Stimulated activated CD4-positive, alpha-beta T cell treated with anti-CD3 and anti-CD28 coated beads, Interleukin-2, amount 100 ng/mL, for 24 hours (primary cell): Measurements from ENCODE around the gene PCDHB6.
"Not testable (repeated sequence)": the region's sequence is repeated elsewhere in the genome, so short reads cannot be mapped to it uniquely, and the experiment has no call there.

Source experiments
- DNase-seq, 2 donors: peaks; one replicate each; pipeline ENCODE4 v3.0.0-alpha.2; 2020

PCDHB6 gene

DNA sequence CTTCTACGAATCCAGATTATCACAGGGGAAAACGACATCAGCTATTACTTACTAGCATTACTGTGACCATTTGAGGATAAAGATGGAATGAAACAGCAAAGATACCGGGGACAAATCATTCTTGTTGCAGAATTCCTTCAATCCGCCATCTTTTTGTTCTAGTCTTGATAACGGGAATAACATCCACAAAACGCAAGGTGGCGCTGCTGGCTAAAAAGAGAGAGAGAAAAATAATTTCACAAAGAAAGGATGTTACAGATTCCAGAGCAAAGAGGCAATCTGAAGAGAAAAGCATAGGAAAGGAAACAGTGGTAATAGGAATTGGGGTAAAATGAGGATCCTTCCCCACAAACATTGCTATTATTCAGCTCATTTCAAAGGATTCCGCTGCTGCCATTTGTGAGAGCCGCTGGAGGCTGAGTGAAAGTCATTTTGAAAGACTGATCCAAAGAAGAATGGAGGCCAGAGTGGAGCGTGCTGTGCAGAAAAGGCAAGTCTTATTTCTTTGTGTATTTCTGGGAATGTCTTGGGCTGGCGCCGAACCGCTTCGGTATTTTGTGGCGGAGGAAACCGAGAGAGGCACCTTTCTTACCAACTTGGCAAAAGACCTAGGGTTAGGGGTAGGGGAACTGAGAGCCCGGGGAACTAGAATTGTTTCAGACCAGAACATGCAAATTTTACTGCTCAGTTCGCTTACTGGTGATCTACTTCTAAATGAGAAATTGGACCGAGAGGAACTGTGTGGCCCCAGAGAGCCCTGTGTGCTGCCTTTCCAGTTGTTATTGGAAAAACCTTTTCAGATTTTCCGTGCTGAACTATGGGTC, 22.7 kb downstream of the PCDHB6 start, which contains the start of gene PCDHB7:
TSS of gene PCDHB7 (plus strand) at position 264 of the 824 bp plus-strand sequence. CDS start at position 456, 192 bp downstream.
- peak in 1 of 2 donors; percentile 31 for DNase-seq

DNA sequence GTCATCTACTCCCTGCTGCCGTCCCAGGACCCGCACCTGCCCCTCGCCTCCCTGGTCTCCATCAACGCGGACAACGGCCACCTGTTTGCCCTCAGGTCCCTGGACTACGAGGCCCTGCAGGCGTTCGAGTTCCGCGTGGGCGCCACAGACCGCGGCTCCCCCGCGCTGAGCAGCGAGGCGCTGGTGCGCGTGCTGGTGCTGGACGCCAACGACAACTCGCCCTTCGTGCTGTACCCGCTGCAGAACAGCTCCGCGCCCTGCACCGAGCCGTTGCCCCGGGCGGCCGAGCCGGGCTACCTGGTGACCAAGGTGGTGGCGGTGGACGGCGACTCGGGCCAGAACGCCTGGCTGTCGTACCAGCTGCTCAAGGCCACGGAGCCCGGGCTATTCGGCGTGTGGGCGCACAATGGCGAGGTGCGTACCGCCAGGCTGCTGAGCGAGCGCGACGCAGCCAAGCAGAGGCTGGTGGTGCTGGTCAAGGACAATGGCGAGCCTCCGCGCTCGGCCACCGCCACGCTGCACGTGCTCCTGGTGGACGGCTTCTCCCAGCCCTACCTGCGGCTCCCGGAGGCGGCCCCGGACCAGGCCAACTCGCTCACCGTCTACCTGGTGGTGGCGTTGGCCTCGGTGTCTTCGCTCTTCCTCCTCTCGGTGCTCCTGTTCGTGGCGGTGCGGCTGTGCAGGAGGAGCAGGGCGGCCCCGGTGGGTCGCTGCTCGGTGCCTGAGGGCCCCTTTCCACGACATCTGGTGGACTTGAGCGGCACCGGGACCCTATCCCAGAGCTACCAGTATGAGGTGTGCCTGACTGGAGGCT, 24.6 kb downstream of the PCDHB6 start:
- DNase-seq: not testable (repeated sequence)

DNA sequence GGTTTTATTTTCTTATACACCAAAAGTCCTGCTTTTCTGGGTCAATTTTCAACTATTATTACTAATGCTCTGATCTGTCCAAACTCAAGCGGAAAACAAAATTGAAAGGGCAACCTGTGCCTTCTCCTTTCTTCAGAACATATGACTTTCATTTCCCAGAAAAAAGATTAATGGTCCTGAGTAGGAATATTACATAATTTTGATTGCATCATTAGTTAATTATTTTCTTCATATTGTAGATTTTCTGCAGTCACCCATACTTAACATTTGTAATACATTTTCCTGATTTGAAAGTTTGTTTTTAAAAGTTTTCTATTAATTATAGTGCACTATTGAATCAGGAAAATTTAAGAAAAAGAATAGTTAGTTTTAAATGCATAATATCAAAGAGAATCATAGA, 26.1 kb downstream of the PCDHB6 start:
- no peak for DNase-seq

DNA sequence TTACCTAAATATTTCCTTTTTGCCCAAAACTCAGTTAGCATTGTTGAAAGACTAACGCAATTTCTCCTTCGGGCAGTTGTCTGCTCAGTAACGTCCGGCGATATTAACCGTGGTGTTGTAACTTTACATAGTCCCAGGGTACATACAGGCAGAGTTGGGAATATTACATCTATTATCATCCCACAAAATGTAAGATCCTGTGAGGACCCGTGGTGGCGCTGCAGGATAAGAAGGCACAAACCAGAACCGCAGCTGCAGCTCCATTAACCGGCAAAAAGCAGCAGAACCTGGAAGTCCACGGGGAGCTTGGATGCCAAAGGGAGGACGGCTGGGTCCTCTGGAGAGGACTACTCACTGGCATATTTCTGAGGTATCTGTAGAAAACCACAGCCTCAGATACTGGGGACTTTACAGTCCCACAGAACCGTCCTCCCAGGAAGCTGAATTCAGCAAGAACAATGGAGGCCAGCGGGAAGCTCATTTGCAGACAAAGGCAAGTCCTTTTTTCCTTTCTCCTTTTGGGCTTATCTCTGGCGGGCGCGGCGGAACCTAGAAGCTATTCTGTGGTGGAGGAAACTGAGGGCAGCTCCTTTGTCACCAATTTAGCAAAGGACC, 27.8 kb downstream of the PCDHB6 start, which contains the start of gene PCDHB8:
TSS of gene PCDHB8 (plus strand) at position 214 of the 615 bp plus-strand sequence. CDS start at position 459, 245 bp downstream.
- DNase-seq: not testable (repeated sequence)

DNA sequence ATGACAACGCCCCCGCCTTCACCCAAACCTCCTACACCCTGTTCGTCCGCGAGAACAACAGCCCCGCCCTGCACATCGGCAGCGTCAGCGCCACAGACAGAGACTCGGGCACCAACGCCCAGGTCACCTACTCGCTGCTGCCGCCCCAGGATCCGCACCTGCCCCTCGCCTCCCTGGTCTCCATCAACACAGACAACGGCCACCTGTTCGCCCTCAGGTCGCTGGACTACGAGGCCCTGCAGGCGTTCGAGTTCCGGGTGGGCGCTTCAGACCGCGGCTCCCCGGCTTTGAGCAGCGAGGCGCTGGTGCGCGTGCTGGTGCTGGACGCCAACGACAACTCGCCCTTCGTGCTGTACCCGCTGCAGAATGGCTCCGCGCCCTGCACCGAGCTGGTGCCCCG, 29.5 kb downstream of the PCDHB6 start:
- DNase-seq: not testable (repeated sequence)

DNA sequence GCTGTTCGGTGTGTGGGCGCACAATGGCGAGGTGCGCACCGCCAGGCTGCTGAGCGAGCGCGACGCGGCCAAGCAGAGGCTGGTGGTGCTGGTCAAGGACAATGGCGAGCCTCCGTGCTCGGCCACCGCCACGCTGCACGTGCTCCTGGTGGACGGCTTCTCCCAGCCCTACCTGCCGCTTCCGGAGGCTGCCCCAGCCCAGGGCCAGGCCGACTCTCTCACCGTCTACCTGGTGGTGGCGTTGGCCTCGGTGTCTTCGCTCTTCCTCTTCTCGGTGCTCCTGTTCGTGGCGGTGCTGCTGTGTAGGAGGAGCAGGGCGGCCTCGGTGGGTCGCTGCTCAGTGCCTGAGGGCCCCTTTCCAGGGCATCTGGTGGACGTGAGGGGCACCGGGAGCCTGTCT, 30.0 kb downstream of the PCDHB6 start:
- not testable (repeated sequence) for DNase-seq

DNA sequence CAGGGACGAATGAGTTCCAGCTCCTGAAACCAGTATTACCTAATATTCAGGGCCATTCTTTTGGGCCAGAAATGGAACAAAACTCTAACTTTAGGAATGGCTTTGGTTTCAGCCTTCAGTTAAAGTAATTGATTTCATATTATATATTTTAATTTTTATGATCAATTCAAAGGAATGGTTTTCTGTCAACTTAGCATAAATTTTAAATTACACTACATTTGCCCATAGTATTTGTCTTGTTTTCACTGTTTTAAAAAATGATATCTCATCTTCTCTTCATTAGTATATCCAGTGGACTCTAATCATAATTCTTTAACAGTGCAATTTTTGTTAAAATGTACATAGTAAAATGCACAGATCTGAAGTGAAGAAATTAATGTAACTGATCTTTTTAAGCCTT, 30.5 kb downstream of the PCDHB6 start:
- no peak for DNase-seq

DNA sequence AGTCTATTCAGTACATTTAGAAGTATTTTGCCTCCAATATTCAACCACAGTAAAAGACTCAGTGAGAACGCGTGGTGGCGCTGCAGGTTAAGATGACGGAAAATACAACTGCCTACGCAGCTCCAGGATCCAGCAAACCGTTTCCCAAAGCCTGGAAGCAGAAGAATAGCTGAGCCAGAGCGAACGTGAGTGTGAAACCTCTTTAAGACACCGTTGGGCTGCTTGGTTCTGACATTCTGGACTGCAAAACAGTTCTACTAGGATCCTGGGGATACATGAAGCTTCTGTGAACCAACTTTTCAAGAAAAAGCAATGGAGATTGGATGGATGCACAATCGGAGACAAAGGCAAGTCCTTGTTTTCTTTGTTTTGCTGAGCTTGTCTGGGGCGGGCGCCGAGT, 32.4 kb downstream of the PCDHB6 start, which contains the start of gene PCDHB16:
TSS of gene PCDHB16 (plus strand) at position 140 of the 400 bp plus-strand sequence. CDS start at position 313, 173 bp downstream.
- DNase-seq: peak in 1 of 2 donors; percentile 11

DNA sequence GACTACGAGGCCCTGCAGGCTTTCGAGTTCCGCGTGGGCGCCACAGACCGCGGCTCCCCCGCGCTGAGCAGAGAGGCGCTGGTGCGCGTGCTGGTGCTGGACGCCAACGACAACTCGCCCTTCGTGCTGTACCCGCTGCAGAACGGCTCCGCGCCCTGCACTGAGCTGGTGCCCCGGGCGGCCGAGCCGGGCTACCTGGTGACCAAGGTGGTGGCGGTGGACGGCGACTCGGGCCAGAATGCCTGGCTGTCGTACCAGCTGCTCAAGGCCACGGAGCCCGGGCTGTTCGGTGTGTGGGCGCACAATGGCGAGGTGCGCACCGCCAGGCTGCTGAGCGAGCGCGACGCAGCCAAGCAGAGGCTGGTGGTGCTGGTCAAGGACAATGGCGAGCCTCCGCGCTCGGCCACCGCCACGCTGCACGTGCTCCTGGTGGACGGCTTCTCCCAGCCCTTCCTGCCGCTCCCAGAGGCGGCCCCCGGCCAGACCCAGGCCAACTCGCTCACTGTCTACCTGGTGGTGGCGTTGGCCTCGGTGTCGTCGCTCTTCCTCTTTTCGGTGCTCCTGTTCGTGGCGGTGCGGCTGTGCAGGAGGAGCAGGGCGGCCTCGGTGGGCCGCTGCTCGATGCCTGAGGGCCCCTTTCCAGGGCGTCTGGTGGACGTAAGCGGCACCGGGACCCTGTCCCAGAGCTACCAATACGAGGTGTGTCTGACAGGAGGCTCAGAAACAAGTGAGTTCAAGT, 34.4 kb downstream of the PCDHB6 start:
- not testable (repeated sequence) for DNase-seq

DNA sequence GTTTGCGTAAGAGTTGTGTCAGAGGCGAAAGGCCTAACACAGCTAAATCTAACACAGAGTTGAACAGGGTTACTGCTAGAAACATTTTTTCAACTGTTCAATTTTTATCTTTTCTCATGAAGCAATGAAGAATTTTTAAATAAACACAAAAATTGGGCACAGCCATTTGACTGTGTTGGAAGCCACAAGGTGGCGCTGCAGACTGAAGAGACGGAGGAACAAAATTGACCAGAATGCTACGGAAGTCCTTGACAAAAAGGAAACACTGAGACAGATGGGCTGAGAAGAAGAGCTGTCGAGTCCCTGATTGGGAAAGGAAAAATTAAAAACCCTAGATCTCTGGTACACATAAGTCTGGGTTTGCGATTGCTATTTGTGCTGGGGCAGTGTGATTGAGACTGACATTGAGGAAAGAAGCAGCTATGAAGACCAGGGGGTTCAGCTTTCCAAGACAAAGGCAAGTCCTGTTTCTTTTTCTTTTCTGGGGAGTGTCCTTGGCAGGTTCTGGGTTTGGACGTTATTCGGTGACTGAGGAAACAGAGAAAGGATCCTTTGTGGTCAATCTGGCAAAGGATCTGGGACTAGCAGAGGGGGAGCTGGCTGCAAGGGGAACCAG, 37.1 kb downstream of the PCDHB6 start, which contains the start of gene PCDHB9:
TSS of gene PCDHB9 (plus strand) at position 265 of the 616 bp plus-strand sequence. CDS start at position 423, 158 bp downstream.
- peak; percentile 35 to 42 for DNase-seq

DNA sequence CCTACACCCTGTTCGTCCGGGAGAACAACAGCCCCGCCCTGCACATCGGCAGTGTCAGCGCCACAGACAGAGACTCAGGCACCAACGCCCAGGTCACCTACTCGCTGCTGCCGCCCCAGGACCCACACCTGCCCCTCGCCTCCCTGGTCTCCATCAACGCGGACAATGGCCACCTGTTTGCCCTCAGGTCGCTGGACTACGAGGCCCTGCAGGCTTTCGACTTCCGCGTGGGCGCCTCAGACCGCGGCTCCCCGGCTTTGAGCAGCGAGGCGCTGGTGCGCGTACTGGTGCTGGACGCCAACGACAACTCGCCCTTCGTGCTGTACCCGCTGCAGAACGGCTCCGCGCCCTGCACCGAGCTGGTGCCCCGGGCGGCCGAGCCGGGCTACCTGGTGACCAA, 38.8 kb downstream of the PCDHB6 start:
- not testable (repeated sequence) for DNase-seq

DNA sequence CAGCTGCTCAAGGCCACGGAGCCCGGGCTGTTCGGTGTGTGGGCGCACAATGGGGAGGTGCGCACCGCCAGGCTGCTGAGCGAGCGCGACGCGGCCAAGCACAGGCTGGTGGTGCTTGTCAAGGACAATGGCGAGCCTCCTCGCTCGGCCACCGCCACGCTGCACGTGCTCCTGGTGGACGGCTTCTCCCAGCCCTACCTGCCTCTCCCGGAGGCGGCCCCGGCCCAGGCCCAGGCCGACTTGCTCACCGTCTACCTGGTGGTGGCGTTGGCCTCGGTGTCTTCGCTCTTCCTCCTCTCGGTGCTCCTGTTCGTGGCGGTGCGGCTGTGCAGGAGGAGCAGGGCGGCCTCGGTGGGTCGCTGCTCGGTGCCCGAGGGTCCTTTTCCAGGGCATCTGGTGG, 39.3 kb downstream of the PCDHB6 start:
- not testable (repeated sequence) for DNase-seq

DNA sequence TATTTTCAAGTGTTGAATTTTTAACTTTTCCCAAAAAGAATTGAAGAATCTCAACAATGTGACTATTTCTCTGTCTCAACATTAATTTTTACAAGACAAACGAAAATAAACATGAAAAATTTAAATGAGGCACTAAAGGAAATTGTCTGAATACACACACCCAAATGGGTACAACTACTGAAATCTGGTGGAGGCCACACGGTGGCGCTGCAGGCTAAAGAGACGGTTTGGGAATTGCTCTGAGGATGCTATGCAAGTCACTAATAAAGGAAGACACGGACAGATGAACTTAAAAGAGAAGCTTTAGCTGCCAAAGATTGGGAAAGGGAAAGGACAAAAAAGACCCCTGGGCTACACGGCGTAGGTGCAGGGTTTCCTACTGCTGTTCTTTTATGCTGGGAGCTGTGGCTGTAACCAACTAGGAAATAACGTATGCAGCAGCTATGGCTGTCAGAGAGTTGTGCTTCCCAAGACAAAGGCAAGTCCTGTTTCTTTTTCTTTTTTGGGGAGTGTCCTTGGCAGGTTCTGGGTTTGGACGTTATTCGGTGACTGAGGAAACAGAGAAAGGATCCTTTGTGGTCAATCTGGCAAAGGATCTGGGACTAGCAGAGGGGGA, 42.4 kb downstream of the PCDHB6 start, which contains the start of gene PCDHB10:
TSS of gene PCDHB10 (plus strand) at position 244 of the 616 bp plus-strand sequence. CDS start at position 444, 200 bp downstream.
- DNase-seq: peak; percentile 24 to 53

DNA sequence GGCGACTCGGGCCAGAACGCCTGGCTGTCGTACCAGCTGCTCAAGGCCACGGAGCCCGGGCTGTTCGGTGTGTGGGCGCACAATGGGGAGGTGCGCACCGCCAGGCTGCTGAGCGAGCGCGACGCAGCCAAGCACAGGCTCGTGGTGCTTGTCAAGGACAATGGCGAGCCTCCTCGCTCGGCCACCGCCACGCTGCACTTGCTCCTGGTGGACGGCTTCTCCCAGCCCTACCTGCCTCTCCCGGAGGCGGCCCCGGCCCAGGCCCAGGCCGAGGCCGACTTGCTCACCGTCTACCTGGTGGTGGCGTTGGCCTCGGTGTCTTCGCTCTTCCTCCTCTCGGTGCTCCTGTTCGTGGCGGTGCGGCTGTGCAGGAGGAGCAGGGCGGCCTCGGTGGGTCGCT, 44.5 kb downstream of the PCDHB6 start:
- not testable (repeated sequence) for DNase-seq

DNA sequence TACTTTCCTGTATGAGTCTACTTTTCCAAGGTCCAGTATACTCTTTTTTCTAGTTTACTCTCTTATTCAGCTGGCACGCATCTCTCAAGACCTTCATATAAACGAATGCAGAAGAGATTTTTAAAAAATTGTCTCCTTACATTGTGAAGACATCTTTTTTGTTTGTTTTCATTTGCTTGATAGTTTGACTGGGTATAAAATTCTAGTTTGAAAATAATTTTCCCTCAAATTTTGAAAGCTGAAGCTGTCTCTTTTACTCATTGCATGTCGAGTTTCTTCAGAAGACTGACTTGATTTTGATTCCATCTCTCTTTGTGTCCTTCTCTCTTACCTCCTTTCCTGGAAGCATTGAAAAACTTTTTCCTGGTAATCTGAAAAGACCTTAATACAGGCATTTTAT, 46.5 kb downstream of the PCDHB6 start:
- no peak for DNase-seq

DNA sequence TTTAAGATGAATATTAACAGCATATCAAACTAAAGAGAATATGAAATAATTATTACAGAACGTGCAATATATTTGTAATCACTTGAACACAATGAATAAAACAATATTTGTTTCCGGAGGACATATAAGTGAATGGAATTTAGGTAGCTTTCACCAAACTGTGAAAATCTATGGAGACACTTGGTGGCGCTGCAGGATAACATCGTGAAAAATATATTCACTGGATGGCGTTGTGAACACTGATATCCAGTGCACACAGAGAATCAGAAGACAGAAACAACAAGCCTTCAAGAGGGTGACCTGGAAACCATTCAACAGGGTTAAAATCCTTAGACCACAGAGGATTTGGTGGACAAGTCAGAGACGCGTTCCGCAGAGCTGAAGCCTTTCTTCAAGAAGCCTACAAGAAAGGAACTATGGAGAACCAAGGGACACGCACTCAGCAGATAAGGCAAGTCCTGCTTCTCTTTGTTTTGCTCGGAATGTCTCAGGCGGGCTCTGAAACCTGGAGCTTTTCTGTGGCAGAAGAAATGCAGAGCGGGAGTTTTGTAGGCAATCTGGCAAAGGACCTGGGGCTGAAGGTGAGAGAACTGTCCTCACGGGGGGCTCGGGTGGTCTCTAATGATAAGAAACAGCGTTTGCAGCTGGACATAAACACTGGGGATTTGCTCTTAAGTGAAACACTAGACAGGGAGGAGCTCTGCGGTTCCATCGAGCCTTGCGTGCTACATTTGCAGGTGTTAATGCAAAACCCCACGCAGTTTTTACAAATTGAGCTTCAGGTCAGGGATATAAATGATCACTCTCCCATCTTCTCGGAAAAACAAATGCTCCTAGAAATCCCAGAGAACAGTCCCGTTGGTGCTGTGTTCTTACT, 49.7 kb downstream of the PCDHB6 start, which contains the start of gene PCDHB11:
TSS of gene PCDHB11 (plus strand) at position 269 of the 877 bp plus-strand sequence. CDS start at position 417, 148 bp downstream.
- no peak for DNase-seq

DNA sequence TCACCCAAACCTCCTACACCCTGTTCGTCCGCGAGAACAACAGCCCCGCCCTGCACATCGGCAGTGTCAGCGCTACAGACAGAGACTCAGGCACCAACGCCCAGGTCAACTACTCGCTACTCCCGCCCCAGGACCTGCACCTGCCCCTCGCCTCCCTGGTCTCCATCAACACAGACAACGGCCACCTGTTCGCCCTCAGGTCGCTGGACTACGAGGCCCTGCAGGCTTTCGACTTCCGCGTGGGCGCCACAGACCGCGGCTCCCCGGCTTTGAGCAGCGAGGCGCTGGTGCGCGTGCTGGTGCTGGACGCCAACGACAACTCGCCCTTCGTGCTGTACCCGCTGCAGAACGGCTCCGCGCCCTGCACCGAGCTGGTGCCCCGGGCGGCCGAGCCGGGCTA, 51.3 kb downstream of the PCDHB6 start:
- not testable (repeated sequence) for DNase-seq

DNA sequence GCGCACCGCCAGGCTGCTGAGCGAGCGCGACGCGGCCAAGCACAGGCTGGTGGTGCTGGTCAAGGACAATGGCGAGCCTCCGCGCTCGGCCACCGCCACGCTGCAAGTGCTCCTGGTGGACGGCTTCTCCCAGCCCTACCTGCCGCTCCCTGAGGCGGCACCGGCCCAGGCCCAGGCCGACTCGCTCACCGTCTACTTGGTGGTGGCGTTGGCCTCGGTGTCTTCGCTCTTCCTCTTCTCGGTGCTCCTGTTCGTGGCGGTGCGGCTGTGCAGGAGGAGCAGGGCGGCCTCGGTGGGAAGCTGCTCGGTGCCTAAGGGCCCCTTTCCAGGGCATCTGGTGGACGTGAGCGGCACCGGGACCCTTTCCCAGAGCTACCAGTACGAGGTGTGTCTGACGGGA, 51.8 kb downstream of the PCDHB6 start:
- DNase-seq: not testable (repeated sequence)
